Neural cell (in vitro differentiated cells): ENCODE results near the gene NSUN3. TPM values are rescaled to one million over a fixed set of nuclear protein-coding genes. Genes with fewer than 3 reads are reported as not detected.

Experiments
- H2AFZ ChIP-seq: fragments of 200-600, 300-800 bp; sonication (generic), shearing (Covaris generic); 2 replicates; pipeline ENCODE4 v1.6.0; 2014; ENCODE audit warnings: low read depth, mild to moderate bottlenecking, antibody characterized with exemption, low read length, moderate library complexity
- H3F3A ChIP-seq: fragments of 200-600 bp; shearing (Covaris generic); 2 replicates; pipeline ENCODE4 v1.6.1; 2016; ENCODE audit warnings: mild to moderate bottlenecking, moderate library complexity, mixed read lengths, antibody characterized with exemption, low read length; ENCODE audit not compliant: insufficient read depth, poor library complexity, severe bottlenecking
- H3K27ac ChIP-seq: fragments of 200-600, 300-800 bp; sonication (generic), shearing (Covaris generic); 2 replicates; pipeline ENCODE4 v1.5.1; 2014; ENCODE audit warnings: mild to moderate bottlenecking, low read length, moderate library complexity
- H3K27me3 ChIP-seq: fragments of 300-800, 200-600 bp; sonication (generic), shearing (Covaris generic); 2 replicates; pipeline ENCODE4 v1.6.0; 2014; ENCODE audit warnings: mild to moderate bottlenecking, low read depth, low read length, moderate library complexity; ENCODE audit not compliant: insufficient read depth
- H3K36me3 ChIP-seq: fragments of 300-800, 200-600 bp; sonication (generic), shearing (Covaris generic); 2 replicates; pipeline ENCODE4 v1.5.1; 2014; ENCODE audit warnings: mild to moderate bottlenecking, antibody characterized with exemption, low read length, moderate library complexity; ENCODE audit not compliant: insufficient read depth
- H3K4me2 ChIP-seq: fragments of 300-800, 200-600 bp; sonication (generic), shearing (Covaris generic); 2 replicates; pipeline ENCODE4 v1.6.0; 2014; ENCODE audit warnings: mild to moderate bottlenecking, low read length
- H3K4me3 ChIP-seq: fragments of 300-800, 200-600 bp; sonication (generic), shearing (Covaris generic); 2 replicates; pipeline ENCODE4 v1.5.1; 2014; ENCODE audit warnings: mild to moderate bottlenecking, low read length, moderate library complexity
- H3K79me2 ChIP-seq: fragments of 200-600 bp; shearing (Covaris generic); replicated peaks from 2 replicates; pipeline ENCODE4 v1.6.0; 2014; ENCODE audit warnings: mild to moderate bottlenecking, low read length, moderate library complexity; ENCODE audit not compliant: insufficient read depth
- H3K9ac ChIP-seq: fragments of 300-800, 200-600 bp; sonication (generic), shearing (Covaris generic); 2 replicates; pipeline ENCODE4 v1.6.1; 2016; ENCODE audit warnings: mild to moderate bottlenecking, low read length, mixed read lengths
- H3K9me2 ChIP-seq: fragments of 200-600 bp; shearing (Covaris generic); 2 replicates; pipeline ENCODE4 v1.6.1; 2016; ENCODE audit warnings: mild to moderate bottlenecking, low read length, mixed read lengths; ENCODE audit not compliant: insufficient read depth
- H3K9me3 ChIP-seq: fragments of 200-600, 300-800 bp; sonication (generic), shearing (Covaris generic); 2 replicates; pipeline ENCODE4 v1.6.1; 2016; ENCODE audit warnings: mild to moderate bottlenecking, mixed run types, low read length, moderate library complexity, mixed read lengths
- H4K20me1 ChIP-seq: fragments of 200-600 bp; shearing (Covaris generic); 2 replicates; pipeline ENCODE4 v1.6.1; 2016; ENCODE audit warnings: mild to moderate bottlenecking, mixed run types; ENCODE audit not compliant: insufficient read depth
- CTCF ChIP-seq: fragments of 450-650 bp; IDR thresholded peaks from 2 replicates; pipeline ENCODE4 v1.5.1; 2014; ENCODE audit warnings: antibody characterized with exemption, mild to moderate bottlenecking, moderate library complexity; ENCODE audit not compliant: poor library complexity, severe bottlenecking
- EP300 ChIP-seq: fragments of 450-650 bp; conservative IDR thresholded peaks from 2 replicates; pipeline ENCODE4 v1.6.1; 2014; ENCODE audit warnings: antibody characterized with exemption, mild to moderate bottlenecking, moderate library complexity; ENCODE audit not compliant: poor library complexity, severe bottlenecking
- EZH2 ChIP-seq: fragments of 200-600, 300-800 bp; shearing (Covaris generic), sonication (generic); IDR thresholded peaks from 2 replicates; pipeline ENCODE4 v1.6.1; 2014; ENCODE audit warnings: antibody characterized with exemption, low read length, borderline replicate concordance, mild to moderate bottlenecking; ENCODE audit not compliant: insufficient read depth, poor library complexity, severe bottlenecking
- MXI1 ChIP-seq: fragments of 450-650 bp; conservative IDR thresholded peaks from 2 replicates; pipeline ENCODE4 v1.6.1; 2014; ENCODE audit warnings: antibody characterized with exemption, mild to moderate bottlenecking; ENCODE audit not compliant: poor library complexity, severe bottlenecking
- POLR2AphosphoS5 ChIP-seq: IDR thresholded peaks from 2 replicates; pipeline ENCODE4 v1.6.1; 2012
- RAD21 ChIP-seq: fragments of 450-650 bp; conservative IDR thresholded peaks from 2 replicates; pipeline ENCODE4 v1.6.1; 2014; ENCODE audit warnings: antibody characterized with exemption, mild to moderate bottlenecking, moderate library complexity
- REST ChIP-seq: IDR thresholded peaks from 2 replicates; pipeline ENCODE4 v1.6.1; 2012; ENCODE audit warnings: borderline replicate concordance
- SMC3 ChIP-seq: fragments of 450-650 bp; conservative IDR thresholded peaks from 2 replicates; pipeline ENCODE4 v1.6.1; 2014; ENCODE audit warnings: antibody characterized with exemption, mild to moderate bottlenecking, moderate library complexity; ENCODE audit not compliant: poor library complexity
- TAF1 ChIP-seq: IDR thresholded peaks from 2 replicates; pipeline ENCODE4 v1.6.1; 2012; ENCODE audit warnings: low read depth
- polyA plus RNA-seq: library from polyadenylated mRNA; depleted of rRNA; stranded (reverse); fragments of >200 nt; gene quantifications from 2 replicates; pipeline ENCODE4 v1.2.3, GENCODE V29; 2014

The NSUN3 gene
- polyA plus RNA-seq, 1 donor from 2014 or later = 10.8 TPM

- H3K9me3 ChIP-seq = no peaks in the 10 kb centered on the region
- H3K79me2 ChIP-seq = no peaks in the 10 kb centered on the region
- TF ChIP-seq EP300 (no peak), RAD21 (no peak), TAF1 (no peak), EZH2 (no peak), CTCF (no peak), MXI1 (no peak), REST (no peak), POLR2AphosphoS5 (no peak), SMC3 (no peak)
- no peak overlapping the region for H2AFZ ChIP-seq
- no peak overlapping the region for H3K27ac ChIP-seq
- H3K36me3 ChIP-seq = no peaks in the 10 kb centered on the region
- H3F3A ChIP-seq = no peaks in the 10 kb centered on the region
- H3K4me3 ChIP-seq = peak overlapping the region; percentile 9
- H4K20me1 ChIP-seq = no peaks in the 10 kb centered on the region
- no peaks in the 10 kb centered on the region for H3K9me2 ChIP-seq
- no peak overlapping the region for H3K4me2 ChIP-seq
- H3K27me3 ChIP-seq = no peaks in the 10 kb centered on the region
- no peak overlapping the region for H3K9ac ChIP-seq
Measured at GRCh38 chr3:94159062-94159828, 96.4 kb downstream of the NSUN3 start.

- H3K9me2 ChIP-seq = no peaks in the 10 kb centered on the region
- H3K9ac ChIP-seq = no peak overlapping the region
- no peaks in the 10 kb centered on the region for H3K36me3 ChIP-seq
- no peaks in the 10 kb centered on the region for H3K27me3 ChIP-seq
- no peak overlapping the region for H3K4me3 ChIP-seq
- TF ChIP-seq MXI1 (no peak), RAD21 (no peak), EZH2 (no peak), SMC3 (no peak), EP300 (no peak), CTCF (no peak), TAF1 (no peak), POLR2AphosphoS5 (no peak), REST (no peak)
- H3F3A ChIP-seq = no peaks in the 10 kb centered on the region
- H3K4me2 ChIP-seq = no peak overlapping the region
- H3K79me2 ChIP-seq = no peaks in the 10 kb centered on the region
- H3K27ac ChIP-seq = no peak overlapping the region
- no peaks in the 10 kb centered on the region for H4K20me1 ChIP-seq
- H2AFZ ChIP-seq = no peak overlapping the region
- no peaks in the 10 kb centered on the region for H3K9me3 ChIP-seq
Measured at GRCh38 chr3:94162700-94163099, 99.8 kb downstream of the NSUN3 start.
